ENCODE data around the gene CEBPA.
"Not testable (repeated sequence)": the region's sequence is repeated elsewhere in the genome, so short reads cannot be mapped to it uniquely, and the experiment has no call there.

Gene CEBPA

GRCh38 chr19:33317517-33317916 lies 15.2 kb upstream of the CEBPA start:
- DNase-seq (ENCODE audit: low read depth): no peak
- no peak for TF ChIP-seq CTCF (IDR thresholded peaks at IDR 0.05; ENCODE audit: low read depth, low read length, missing control alignments)
- in situ Hi-C loops (cut with HindIII; ENCODE audit: low sequenced_read_pairs): no loop called here
- no peak overlapping the region for H3K4me3 ChIP-seq (ENCODE audit: low read depth, low read length)

GRCh38 chr19:33316541-33317264 lies 14.4 kb upstream of the CEBPA start:
- DNase-seq (ENCODE audit: low read depth): no peak
- no peak for TF ChIP-seq CTCF (IDR thresholded peaks at IDR 0.05; ENCODE audit: low read depth, low read length, missing control alignments)
- in situ Hi-C loops (cut with HindIII; ENCODE audit: low sequenced_read_pairs): no loop called here
- H3K4me3 ChIP-seq (ENCODE audit: low read depth, low read length): no peak overlapping the region

- H3K4me3 ChIP-seq (ENCODE audit: low read depth, low read length); DNase-seq (ENCODE audit: low read depth); in situ Hi-C loops (cut with HindIII; ENCODE audit: low sequenced_read_pairs): not testable (repeated sequence)
Measured at GRCh38 chr19:33312808-33313207, 10.5 kb upstream of the CEBPA start.

GRCh38 chr19:33312065-33312464 lies 9.7 kb upstream of the CEBPA start:
- no peak overlapping the region for H3K4me3 ChIP-seq (ENCODE audit: low read depth, low read length)
- in situ Hi-C loops (cut with HindIII; ENCODE audit: low sequenced_read_pairs): no loop called here

GRCh38 chr19:33311326-33311682 lies 9.0 kb upstream of the CEBPA start:
- in situ Hi-C loops (cut with HindIII; ENCODE audit: low sequenced_read_pairs): no loop called here
- DNase-seq (ENCODE audit: low read depth): no peak
- no peak overlapping the region for H3K4me3 ChIP-seq (ENCODE audit: low read depth, low read length)
- no peak for TF ChIP-seq CTCF (IDR thresholded peaks at IDR 0.05; ENCODE audit: low read depth, low read length, missing control alignments)

More at GRCh38 chr19:33312065-33312464, 9.7 kb upstream of the CEBPA start:
- no peak for DNase-seq (ENCODE audit: low read depth)
- TF ChIP-seq CTCF (IDR thresholded peaks at IDR 0.05; ENCODE audit: low read depth, low read length, missing control alignments): no peak

GRCh38 chr19:33310606-33311325 lies 8.4 kb upstream of the CEBPA start:
- H3K4me3 ChIP-seq (ENCODE audit: low read depth, low read length): no peak overlapping the region
- no peak for DNase-seq (ENCODE audit: low read depth)
- in situ Hi-C loops (cut with HindIII; ENCODE audit: low sequenced_read_pairs): no loop called here
- no peak for TF ChIP-seq CTCF (IDR thresholded peaks at IDR 0.05; ENCODE audit: low read depth, low read length, missing control alignments)

- no peak for DNase-seq (ENCODE audit: low read depth)
- in situ Hi-C loops (cut with HindIII; ENCODE audit: low sequenced_read_pairs): no loop called here
- TF ChIP-seq CTCF (IDR thresholded peaks at IDR 0.05; ENCODE audit: low read depth, low read length, missing control alignments): no peak
- no peak overlapping the region for H3K4me3 ChIP-seq (ENCODE audit: low read depth, low read length)
Measured at GRCh38 chr19:33309826-33310225, 7.5 kb upstream of the CEBPA start.

Measured in astrocyte of the cerebellum (primary cell).